GM13977 (cell line): ENCODE measurements around the gene MAP2.

Experiments
- DNase-seq: peaks from one replicate; pipeline ENCODE4 v3.0.0; 2012; ENCODE audit warnings: low spot score
- CTCF ChIP-seq: IDR thresholded peaks from 2 replicates; pipeline ENCODE4 v1.5.1; 2012; ENCODE audit warnings: mild to moderate bottlenecking, control low read depth; ENCODE audit not compliant: insufficient read depth; ENCODE audit errors: extremely low read depth, missing control alignments
- in situ Hi-C: fragments of 300-500 bp; cut with MboI; formaldehyde crosslinking; loops from one replicate; pipeline ENCODE4 v1.12.0; 2022; ENCODE audit warnings: low sequenced_read_pairs, low pct_unique_long_range_greater_than_20kb, mixed read lengths, inconsistent platforms; ENCODE audit not compliant: unreplicated experiment

The MAP2 gene

GRCh38 chr2:209685340-209685739 lies 261.5 kb downstream of the MAP2 start:
- no peak for TF ChIP-seq CTCF
- DNase-seq, result no peak
- in situ Hi-C loops, result no loop called here

GRCh38 chr2:209685963-209686362 lies 262.1 kb downstream of the MAP2 start:
- in situ Hi-C loops, result no loop called here
- DNase-seq, result no peak
- no peak for TF ChIP-seq CTCF

- in situ Hi-C loops, result no loop called here
- TF ChIP-seq CTCF, result no peak
- no peak for DNase-seq
These were observed 262.6 kb downstream of the MAP2 start for GRCh38 chr2:209686448-209686847.

- DNase-seq, result no peak
- in situ Hi-C loops, result no loop called here
- no peak for TF ChIP-seq CTCF
These were observed 263.6 kb downstream of the MAP2 start for GRCh38 chr2:209687323-209687969.

- no peak for TF ChIP-seq CTCF
- no peak for DNase-seq
- in situ Hi-C loops, result no loop called here
These were observed 264.5 kb downstream of the MAP2 start for GRCh38 chr2:209688385-209688784.

GRCh38 chr2:209690029-209690754 lies 266.3 kb downstream of the MAP2 start:
- TF ChIP-seq CTCF, result no peak
- no peak for DNase-seq
- in situ Hi-C loops, result no loop called here
